ENCODE results near the gene MATK.
"Not testable (repeated sequence)": the region's sequence is repeated elsewhere in the genome, so short reads cannot be mapped to it uniquely, and the experiment has no call there.

MATK gene

DNA sequence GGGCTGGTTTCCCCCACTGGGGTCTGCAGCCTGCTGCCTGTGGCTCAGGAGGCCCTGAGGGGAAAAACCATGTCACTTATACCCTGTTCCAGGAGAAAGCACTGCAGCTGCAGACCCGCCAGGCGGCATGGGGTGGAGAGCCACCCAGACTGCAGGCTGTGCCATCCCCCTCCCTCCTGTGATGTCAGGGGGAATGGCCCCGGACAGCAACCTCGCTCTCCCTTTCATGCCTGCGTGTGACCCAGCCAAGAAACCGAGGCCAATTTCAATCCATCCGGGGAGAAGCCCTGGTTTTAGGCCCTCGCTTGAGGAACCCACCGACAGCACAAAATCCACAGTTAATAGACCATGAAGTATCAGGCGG is 37.2 kb upstream of the MATK start:
- no peak overlapping the region for H3K27ac ChIP-seq (ENCODE audit: low read length)
- H3K27me3 ChIP-seq (ENCODE audit: control insufficient read depth, insufficient read depth, low read length): peaks cover 10% of the 10 kb centered on the region
- H3K4me3 ChIP-seq (ENCODE audit: low read length): no peak overlapping the region
- no peaks in the 10 kb centered on the region for H3K36me3 ChIP-seq (ENCODE audit: control insufficient read depth, low read depth, low read length)
- no peak overlapping the region for H3K9ac ChIP-seq (ENCODE audit: low read length)
- H3K9me3 ChIP-seq (ENCODE audit: control insufficient read depth, low read depth, low read length): no peaks in the 10 kb centered on the region
- no peaks in the 10 kb centered on the region for H3K4me1 ChIP-seq (ENCODE audit: control insufficient read depth, low read depth, low read length)

- Histone ChIP-seq H3K4me1 (ENCODE audit: control insufficient read depth, low read depth, low read length) (no peaks in the 10 kb centered on the region), H3K9me3 (ENCODE audit: control insufficient read depth, low read depth, low read length) (no peaks in the 10 kb centered on the region), H3K9ac (ENCODE audit: low read length) (no peak overlapping the region), H3K4me3 (ENCODE audit: low read length) (no peak overlapping the region), H3K36me3 (ENCODE audit: control insufficient read depth, low read depth, low read length) (no peaks in the 10 kb centered on the region), H3K27me3 (ENCODE audit: control insufficient read depth, insufficient read depth, low read length) (peaks cover 10% of the 10 kb centered on the region), H3K27ac (ENCODE audit: low read length) (no peak overlapping the region)
These were observed 36.6 kb upstream of the MATK start for GRCh38 chr19:3822683-3823349.

GRCh38 chr19:3821857-3822364 is 35.7 kb upstream of the MATK start:
- no peaks in the 10 kb centered on the region for H3K4me1 ChIP-seq (ENCODE audit: control insufficient read depth, low read depth, low read length)
- H3K27me3 ChIP-seq (ENCODE audit: control insufficient read depth, insufficient read depth, low read length): peaks cover 10% of the 10 kb centered on the region
- H3K9me3 ChIP-seq (ENCODE audit: control insufficient read depth, low read depth, low read length): no peaks in the 10 kb centered on the region
- no peak overlapping the region for H3K9ac ChIP-seq (ENCODE audit: low read length)
- no peak overlapping the region for H3K27ac ChIP-seq (ENCODE audit: low read length)
- no peaks in the 10 kb centered on the region for H3K36me3 ChIP-seq (ENCODE audit: control insufficient read depth, low read depth, low read length)
- no peak overlapping the region for H3K4me3 ChIP-seq (ENCODE audit: low read length)

DNA sequence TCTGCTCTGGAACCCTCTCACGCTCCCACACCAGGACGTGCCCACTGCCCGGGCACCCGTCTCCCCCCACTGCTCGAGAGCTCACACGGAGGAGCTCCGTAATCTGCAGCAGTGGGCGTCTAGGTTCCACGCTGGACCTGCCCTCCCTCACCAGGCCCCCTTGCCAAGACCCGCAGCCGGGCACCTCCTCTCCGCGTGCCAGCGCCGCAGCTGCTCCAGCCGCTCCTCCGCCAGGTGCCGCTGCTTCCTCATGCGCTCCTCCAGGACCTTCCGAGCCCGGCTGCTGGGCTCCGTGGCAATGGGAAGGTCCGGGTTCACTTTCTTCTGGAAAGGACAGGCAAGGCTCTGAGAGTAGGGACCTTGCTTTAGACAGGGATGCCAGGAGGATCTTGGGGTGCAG is 35.0 kb upstream of the MATK start:
- Histone ChIP-seq H3K4me3 (ENCODE audit: low read length) (no peak overlapping the region), H3K27me3 (ENCODE audit: control insufficient read depth, insufficient read depth, low read length) (peaks cover 10% of the 10 kb centered on the region), H3K9ac (ENCODE audit: low read length) (no peak overlapping the region), H3K9me3 (ENCODE audit: control insufficient read depth, low read depth, low read length) (no peaks in the 10 kb centered on the region), H3K4me1 (ENCODE audit: control insufficient read depth, low read depth, low read length) (no peaks in the 10 kb centered on the region), H3K27ac (ENCODE audit: low read length) (no peak overlapping the region), H3K36me3 (ENCODE audit: control insufficient read depth, low read depth, low read length) (no peaks in the 10 kb centered on the region)

DNA sequence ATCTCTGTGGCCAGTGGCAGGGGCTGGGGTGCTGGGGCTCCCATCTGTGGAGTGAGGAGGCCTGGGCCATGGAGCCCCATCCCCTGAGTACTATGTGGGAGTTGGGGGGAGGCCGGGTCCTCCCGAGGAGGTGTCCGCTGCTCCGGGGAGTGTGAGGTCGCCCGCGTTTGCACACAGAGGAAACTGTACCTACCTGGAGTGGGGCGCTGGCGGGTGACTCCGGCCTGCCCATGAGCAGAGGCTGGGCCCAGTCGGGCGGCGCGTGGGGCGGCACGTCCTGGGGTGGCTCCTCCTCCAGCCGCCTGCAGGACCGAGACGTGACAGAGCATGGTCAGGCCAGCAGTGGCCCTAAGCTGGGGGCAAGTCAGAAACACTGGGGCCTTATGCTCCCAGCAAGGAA is 33.8 kb upstream of the MATK start:
- Histone ChIP-seq H3K9me3 (ENCODE audit: control insufficient read depth, low read depth, low read length) (no peaks in the 10 kb centered on the region), H3K4me3 (ENCODE audit: low read length) (no peak overlapping the region), H3K27ac (ENCODE audit: low read length) (no peak overlapping the region), H3K4me1 (ENCODE audit: control insufficient read depth, low read depth, low read length) (no peaks in the 10 kb centered on the region), H3K9ac (ENCODE audit: low read length) (no peak overlapping the region), H3K36me3 (ENCODE audit: control insufficient read depth, low read depth, low read length) (no peaks in the 10 kb centered on the region), H3K27me3 (ENCODE audit: control insufficient read depth, insufficient read depth, low read length) (peaks cover 10% of the 10 kb centered on the region)

- no peak overlapping the region for H3K4me3 ChIP-seq (ENCODE audit: low read length)
- H3K9me3 ChIP-seq (ENCODE audit: control insufficient read depth, low read depth, low read length): no peaks in the 10 kb centered on the region
- H3K9ac ChIP-seq (ENCODE audit: low read length): no peak overlapping the region
- H3K27me3 ChIP-seq (ENCODE audit: control insufficient read depth, insufficient read depth, low read length): peaks cover 10% of the 10 kb centered on the region
- no peak overlapping the region for H3K27ac ChIP-seq (ENCODE audit: low read length)
- H3K4me1 ChIP-seq (ENCODE audit: control insufficient read depth, low read depth, low read length): no peaks in the 10 kb centered on the region
- H3K36me3 ChIP-seq (ENCODE audit: control insufficient read depth, low read depth, low read length): no peaks in the 10 kb centered on the region
These were observed 32.7 kb upstream of the MATK start for GRCh38 chr19:3818918-3819317.

DNA sequence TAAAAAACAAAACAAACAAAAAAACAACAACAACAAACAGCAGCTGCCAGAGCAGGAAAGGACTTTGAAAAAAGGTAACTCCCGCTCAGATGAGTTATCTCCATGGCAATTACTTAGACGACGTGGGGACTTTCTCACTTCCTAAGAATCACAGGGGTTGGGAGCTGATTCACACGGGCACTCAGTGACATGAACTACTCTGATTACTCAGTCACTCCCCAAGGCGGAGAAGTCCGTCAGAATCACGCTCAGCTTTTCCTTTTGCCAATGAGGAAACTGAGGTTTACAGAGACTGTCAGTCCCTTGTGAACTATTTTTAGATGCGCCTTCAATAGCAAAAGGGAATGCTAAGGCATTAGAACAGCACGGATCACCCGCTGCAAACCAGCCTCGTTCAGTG is 32.3 kb upstream of the MATK start:
- H3K27me3 ChIP-seq (ENCODE audit: control insufficient read depth, insufficient read depth, low read length): peaks cover 10% of the 10 kb centered on the region
- H3K9ac ChIP-seq (ENCODE audit: low read length): no peak overlapping the region
- no peak overlapping the region for H3K4me3 ChIP-seq (ENCODE audit: low read length)

DNA sequence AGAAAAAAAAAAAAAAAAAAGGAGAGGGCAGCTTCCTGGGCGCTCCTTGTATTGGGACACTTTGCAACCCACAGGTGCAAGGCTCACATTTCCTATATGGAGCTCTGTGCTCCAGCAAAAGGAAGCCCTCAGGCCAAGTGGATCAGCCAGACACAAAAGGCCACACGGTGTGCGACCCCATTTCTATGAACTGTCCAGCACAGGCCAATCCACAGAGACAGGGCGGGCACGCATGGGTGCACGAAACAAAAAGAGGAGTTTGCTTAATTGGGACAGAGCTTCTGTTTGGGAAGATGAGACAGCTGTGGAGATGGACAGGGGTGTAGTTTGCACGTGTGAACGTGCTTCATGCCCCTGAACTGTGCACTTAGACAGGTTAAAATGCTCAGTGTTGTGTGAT is 31.6 kb upstream of the MATK start:
- Histone ChIP-seq H3K36me3 (ENCODE audit: control insufficient read depth, low read depth, low read length) (no peaks in the 10 kb centered on the region), H3K27me3 (ENCODE audit: control insufficient read depth, insufficient read depth, low read length) (peaks cover 9% of the 10 kb centered on the region)

More for the DNA sequence above, 32.3 kb upstream of the MATK start:
- Histone ChIP-seq H3K9me3 (ENCODE audit: control insufficient read depth, low read depth, low read length) (no peaks in the 10 kb centered on the region), H3K36me3 (ENCODE audit: control insufficient read depth, low read depth, low read length) (no peaks in the 10 kb centered on the region), H3K27ac (ENCODE audit: low read length) (no peak overlapping the region), H3K4me1 (ENCODE audit: control insufficient read depth, low read depth, low read length) (no peaks in the 10 kb centered on the region)

GRCh38 chr19:3816566-3817218 is 30.5 kb upstream of the MATK start:
- Histone ChIP-seq H3K9ac (ENCODE audit: low read length) (no peak overlapping the region), H3K9me3 (ENCODE audit: control insufficient read depth, low read depth, low read length) (no peaks in the 10 kb centered on the region), H3K36me3 (ENCODE audit: control insufficient read depth, low read depth, low read length) (no peaks in the 10 kb centered on the region), H3K4me1 (ENCODE audit: control insufficient read depth, low read depth, low read length) (no peaks in the 10 kb centered on the region), H3K27me3 (ENCODE audit: control insufficient read depth, insufficient read depth, low read length) (no peaks in the 10 kb centered on the region), H3K4me3 (ENCODE audit: low read length) (no peak overlapping the region), H3K27ac (ENCODE audit: low read length) (no peak overlapping the region)

More for the DNA sequence above, 31.6 kb upstream of the MATK start:
- Histone ChIP-seq H3K4me3 (ENCODE audit: low read length) (no peak overlapping the region), H3K9ac (ENCODE audit: low read length) (no peak overlapping the region), H3K4me1 (ENCODE audit: control insufficient read depth, low read depth, low read length) (no peaks in the 10 kb centered on the region), H3K9me3 (ENCODE audit: control insufficient read depth, low read depth, low read length) (no peaks in the 10 kb centered on the region), H3K27ac (ENCODE audit: low read length) (no peak overlapping the region)

- H3K4me1 ChIP-seq (ENCODE audit: control insufficient read depth, low read depth, low read length); H3K9ac ChIP-seq (ENCODE audit: low read length); H3K36me3 ChIP-seq (ENCODE audit: control insufficient read depth, low read depth, low read length); H3K27ac ChIP-seq (ENCODE audit: low read length); H3K9me3 ChIP-seq (ENCODE audit: control insufficient read depth, low read depth, low read length); H3K27me3 ChIP-seq (ENCODE audit: control insufficient read depth, insufficient read depth, low read length); H3K4me3 ChIP-seq (ENCODE audit: low read length): not testable (repeated sequence)
These were observed 30.0 kb upstream of the MATK start for GRCh38 chr19:3816148-3816547.

DNA sequence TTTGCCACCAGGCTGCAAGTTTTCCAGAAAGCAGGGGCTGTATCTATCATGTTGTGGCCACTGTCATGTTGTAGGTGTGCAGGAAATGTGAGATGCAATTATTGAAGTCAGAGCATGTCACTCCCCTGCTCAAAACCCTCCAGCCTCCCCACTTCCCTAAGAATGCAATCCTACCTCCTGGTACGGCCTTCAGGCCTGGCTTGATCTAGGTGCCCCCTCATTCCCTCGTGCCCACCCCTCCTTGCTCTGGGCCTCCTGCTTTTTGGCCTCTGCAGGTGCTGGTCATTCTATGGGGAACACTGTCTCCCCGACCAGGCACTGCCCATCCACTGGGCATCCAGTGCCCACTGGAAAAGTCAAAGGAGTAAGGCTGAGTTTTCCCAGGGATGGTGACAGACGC is 28.5 kb upstream of the MATK start:
- Histone ChIP-seq H3K4me3 (ENCODE audit: low read length) (no peak overlapping the region), H3K27me3 (ENCODE audit: control insufficient read depth, insufficient read depth, low read length) (no peaks in the 10 kb centered on the region), H3K4me1 (ENCODE audit: control insufficient read depth, low read depth, low read length) (no peaks in the 10 kb centered on the region), H3K9ac (ENCODE audit: low read length) (no peak overlapping the region), H3K27ac (ENCODE audit: low read length) (no peak overlapping the region), H3K36me3 (ENCODE audit: control insufficient read depth, low read depth, low read length) (no peaks in the 10 kb centered on the region), H3K9me3 (ENCODE audit: control insufficient read depth, low read depth, low read length) (no peaks in the 10 kb centered on the region)

Data from iPS-18a (cell line).